M059J (cell line): Measurements from ENCODE around the gene ATP6V1G2. TPM values are rescaled to one million over a fixed set of nuclear protein-coding genes. Genes with fewer than 3 reads are reported as not detected.
A peak's percentile ranks its signal among the peaks of the same experiment; 100 is the strongest.

Source experiments
- DNase-seq: peaks from one replicate; pipeline ENCODE4 v3.0.0-alpha.2; 2012; ENCODE audit warnings: low read depth
- total RNA-seq: library from RNA; depleted of rRNA; stranded (reverse); fragments of >200 nt; shearing (Covaris generic); gene quantifications from 2 replicates; pipeline ENCODE4 v1.2.3, GENCODE V29; 2014

Gene ATP6V1G2
- total RNA-seq, 1 experiment from 2014 or later = 0.20 TPM

- no peak for DNase-seq
Observed at GRCh38 chr6:31575952-31576685, 29.7 kb upstream of the ATP6V1G2 start.

- no peak for DNase-seq
Observed at GRCh38 chr6:31575335-31575901, 29.0 kb upstream of the ATP6V1G2 start, which contains the start of gene TNF. Gene TNF, plus strand, starts transcription at chr6:31575565. Its CDS starts 177 bp downstream, at chr6:31575742.

GRCh38 chr6:31574106-31575061, 28.0 kb upstream of the ATP6V1G2 start:
- no peak for DNase-seq

- DNase-seq = no peak
Observed at GRCh38 chr6:31573239-31574105, 27.1 kb upstream of the ATP6V1G2 start.

- no peak for DNase-seq
Observed at GRCh38 chr6:31572041-31572911, 25.9 kb upstream of the ATP6V1G2 start, which contains the start of gene LTA. Gene LTA, plus strand, starts transcription at chr6:31572289. Its CDS starts 454 bp downstream, at chr6:31572743.

- DNase-seq = no peak
Observed at GRCh38 chr6:31569861-31570536, 23.6 kb upstream of the ATP6V1G2 start.

GRCh38 chr6:31568537-31568961, 22.1 kb upstream of the ATP6V1G2 start:
- no peak for DNase-seq

- DNase-seq = no peak
Observed at GRCh38 chr6:31567531-31568370, 21.3 kb upstream of the ATP6V1G2 start.

GRCh38 chr6:31560697-31561058, 14.3 kb upstream of the ATP6V1G2 start:
- no peak for DNase-seq

GRCh38 chr6:31559958-31560696, 13.7 kb upstream of the ATP6V1G2 start:
- DNase-seq = peak; percentile 98

GRCh38 chr6:31559606-31559957, 13.2 kb upstream of the ATP6V1G2 start:
- DNase-seq = no peak

- peak; percentile 26 for DNase-seq
Observed at GRCh38 chr6:31558631-31559500, 12.5 kb upstream of the ATP6V1G2 start.

GRCh38 chr6:31558318-31558625, 11.9 kb upstream of the ATP6V1G2 start:
- DNase-seq = no peak

- no peak for DNase-seq
Observed at GRCh38 chr6:31557443-31558317, 11.3 kb upstream of the ATP6V1G2 start.

GRCh38 chr6:31556307-31556706, 9.9 kb upstream of the ATP6V1G2 start:
- DNase-seq = no peak

GRCh38 chr6:31551371-31551770, 5.0 kb upstream of the ATP6V1G2 start:
- DNase-seq = peak; percentile 75
